ENCODE results near the gene TLX2. TPM values are rescaled to one million over a fixed set of nuclear protein-coding genes. Genes with fewer than 3 reads are reported as not detected.

The TLX2 gene
- total and polyA plus RNA-seq, 2 of the 13 experiments (the other 11 are each of a cell fraction or from before 2014, with no cell fraction given), result 0.05 to 0.20 TPM

- TF ChIP-seq ZNF362 (CRISPR knock-in tag; IDR thresholded peaks at IDR 0.05; ENCODE audit: borderline replicate concordance) (no peak; the same call in none of the 2 replicates), ZNF816 (CRISPR knock-in tag; IDR thresholded peaks at IDR 0.05; ENCODE audit: borderline replicate concordance) (peak; percentile 92; the same call in 1 of the 2 replicates), ZNF335 (CRISPR knock-in tag; IDR thresholded peaks at IDR 0.05) (no peak; the same call in 1 of the 2 replicates), CEBPG (CRISPR knock-in tag; IDR thresholded peaks at IDR 0.05) (no peak), ZNF18 (CRISPR knock-in tag; IDR thresholded peaks at IDR 0.05; ENCODE audit: insufficient replicate concordance) (peak; percentile 63), ZNF672 (CRISPR knock-in tag; IDR thresholded peaks at IDR 0.05) (no peak), ZNF414 (CRISPR knock-in tag; IDR thresholded peaks at IDR 0.05) (peak; percentile 99), ZNF766 (CRISPR knock-in tag; IDR thresholded peaks at IDR 0.05; ENCODE audit: borderline replicate concordance) (no peak; the same call in 1 of the 2 replicates), MXI1 (IDR thresholded peaks at IDR 0.05; ENCODE audit: borderline replicate concordance, low read depth, low read length) (no peak), ZNF644 (CRISPR knock-in tag; IDR thresholded peaks at IDR 0.05; ENCODE audit: low read depth) (no peak), ZNF574 (CRISPR knock-in tag; IDR thresholded peaks at IDR 0.05) (peak; percentile 73)
- TF ChIP-seq, protein P1, sequence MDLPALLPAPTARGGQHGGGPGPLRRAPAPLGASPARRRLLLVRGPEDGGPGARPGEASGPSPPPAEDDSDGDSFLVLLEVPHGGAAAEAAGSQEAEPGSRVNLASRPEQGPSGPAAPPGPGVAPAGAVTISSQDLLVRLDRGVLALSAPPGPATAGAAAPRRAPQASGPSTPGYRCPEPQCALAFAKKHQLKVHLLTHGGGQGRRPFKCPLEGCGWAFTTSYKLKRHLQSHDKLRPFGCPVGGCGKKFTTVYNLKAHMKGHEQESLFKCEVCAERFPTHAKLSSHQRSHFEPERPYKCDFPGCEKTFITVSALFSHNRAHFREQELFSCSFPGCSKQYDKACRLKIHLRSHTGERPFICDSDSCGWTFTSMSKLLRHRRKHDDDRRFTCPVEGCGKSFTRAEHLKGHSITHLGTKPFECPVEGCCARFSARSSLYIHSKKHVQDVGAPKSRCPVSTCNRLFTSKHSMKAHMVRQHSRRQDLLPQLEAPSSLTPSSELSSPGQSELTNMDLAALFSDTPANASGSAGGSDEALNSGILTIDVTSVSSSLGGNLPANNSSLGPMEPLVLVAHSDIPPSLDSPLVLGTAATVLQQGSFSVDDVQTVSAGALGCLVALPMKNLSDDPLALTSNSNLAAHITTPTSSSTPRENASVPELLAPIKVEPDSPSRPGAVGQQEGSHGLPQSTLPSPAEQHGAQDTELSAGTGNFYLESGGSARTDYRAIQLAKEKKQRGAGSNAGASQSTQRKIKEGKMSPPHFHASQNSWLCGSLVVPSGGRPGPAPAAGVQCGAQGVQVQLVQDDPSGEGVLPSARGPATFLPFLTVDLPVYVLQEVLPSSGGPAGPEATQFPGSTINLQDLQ (CRISPR knock-in tag; IDR thresholded peaks at IDR 0.05), result no peak; the same call in 1 of the 2 replicates
- TF ChIP-seq, protein P2, sequence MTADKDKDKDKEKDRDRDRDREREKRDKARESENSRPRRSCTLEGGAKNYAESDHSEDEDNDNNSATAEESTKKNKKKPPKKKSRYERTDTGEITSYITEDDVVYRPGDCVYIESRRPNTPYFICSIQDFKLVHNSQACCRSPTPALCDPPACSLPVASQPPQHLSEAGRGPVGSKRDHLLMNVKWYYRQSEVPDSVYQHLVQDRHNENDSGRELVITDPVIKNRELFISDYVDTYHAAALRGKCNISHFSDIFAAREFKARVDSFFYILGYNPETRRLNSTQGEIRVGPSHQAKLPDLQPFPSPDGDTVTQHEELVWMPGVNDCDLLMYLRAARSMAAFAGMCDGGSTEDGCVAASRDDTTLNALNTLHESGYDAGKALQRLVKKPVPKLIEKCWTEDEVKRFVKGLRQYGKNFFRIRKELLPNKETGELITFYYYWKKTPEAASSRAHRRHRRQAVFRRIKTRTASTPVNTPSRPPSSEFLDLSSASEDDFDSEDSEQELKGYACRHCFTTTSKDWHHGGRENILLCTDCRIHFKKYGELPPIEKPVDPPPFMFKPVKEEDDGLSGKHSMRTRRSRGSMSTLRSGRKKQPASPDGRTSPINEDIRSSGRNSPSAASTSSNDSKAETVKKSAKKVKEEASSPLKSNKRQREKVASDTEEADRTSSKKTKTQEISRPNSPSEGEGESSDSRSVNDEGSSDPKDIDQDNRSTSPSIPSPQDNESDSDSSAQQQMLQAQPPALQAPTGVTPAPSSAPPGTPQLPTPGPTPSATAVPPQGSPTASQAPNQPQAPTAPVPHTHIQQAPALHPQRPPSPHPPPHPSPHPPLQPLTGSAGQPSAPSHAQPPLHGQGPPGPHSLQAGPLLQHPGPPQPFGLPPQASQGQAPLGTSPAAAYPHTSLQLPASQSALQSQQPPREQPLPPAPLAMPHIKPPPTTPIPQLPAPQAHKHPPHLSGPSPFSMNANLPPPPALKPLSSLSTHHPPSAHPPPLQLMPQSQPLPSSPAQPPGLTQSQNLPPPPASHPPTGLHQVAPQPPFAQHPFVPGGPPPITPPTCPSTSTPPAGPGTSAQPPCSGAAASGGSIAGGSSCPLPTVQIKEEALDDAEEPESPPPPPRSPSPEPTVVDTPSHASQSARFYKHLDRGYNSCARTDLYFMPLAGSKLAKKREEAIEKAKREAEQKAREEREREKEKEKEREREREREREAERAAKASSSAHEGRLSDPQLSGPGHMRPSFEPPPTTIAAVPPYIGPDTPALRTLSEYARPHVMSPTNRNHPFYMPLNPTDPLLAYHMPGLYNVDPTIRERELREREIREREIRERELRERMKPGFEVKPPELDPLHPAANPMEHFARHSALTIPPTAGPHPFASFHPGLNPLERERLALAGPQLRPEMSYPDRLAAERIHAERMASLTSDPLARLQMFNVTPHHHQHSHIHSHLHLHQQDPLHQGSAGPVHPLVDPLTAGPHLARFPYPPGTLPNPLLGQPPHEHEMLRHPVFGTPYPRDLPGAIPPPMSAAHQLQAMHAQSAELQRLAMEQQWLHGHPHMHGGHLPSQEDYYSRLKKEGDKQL (CRISPR knock-in tag; IDR thresholded peaks at IDR 0.05; ENCODE audit: low read depth), result 0 out of 2 replicates have a peak, but pooled peaks have one; percentile 14
Measured at GRCh38 chr2:74502720-74503505, 11.3 kb upstream of the TLX2 start (continued).

Data from HepG2 (cell line).